Measurements from ENCODE around the gene GHRL.

Gene GHRL

GRCh38 chr3:10280177-10280529, 12.6 kb downstream of the GHRL start:
- H3K4me2 ChIP-seq = no peak overlapping the region
- H3K27ac ChIP-seq = no peak overlapping the region
- no peaks in the 10 kb centered on the region for H3K27me3 ChIP-seq (ENCODE audit: insufficient read depth, low read depth)
- H4K20me1 ChIP-seq (ENCODE audit: insufficient read depth) = no peaks in the 10 kb centered on the region
- no peak overlapping the region for H3K9ac ChIP-seq
- H2AFZ ChIP-seq (ENCODE audit: low read depth) = no peak overlapping the region
- no peaks in the 10 kb centered on the region for H3K36me3 ChIP-seq (ENCODE audit: insufficient read depth)
- no peak overlapping the region for H3K4me3 ChIP-seq (IDR thresholded peaks at IDR 0.05; ENCODE audit: insufficient read depth, low read depth, low read length)
- TF ChIP-seq CTCF (conservative IDR thresholded peaks at IDR 0.05; ENCODE audit: low read depth, low read length) = no peak
- H3K4me1 ChIP-seq (ENCODE audit: low read depth, poor library complexity, severe bottlenecking) = peaks cover 72% of the 10 kb centered on the region
- H3K79me2 ChIP-seq (ENCODE audit: insufficient read depth, low read depth) = peaks cover 7% of the 10 kb centered on the region; the same call in 1 of the 2 replicates

GRCh38 chr3:10279384-10280176, 13.2 kb downstream of the GHRL start:
- no peaks in the 10 kb centered on the region for H3K27me3 ChIP-seq (ENCODE audit: insufficient read depth, low read depth)
- no peak for TF ChIP-seq CTCF (conservative IDR thresholded peaks at IDR 0.05; ENCODE audit: low read depth, low read length)
- no peaks in the 10 kb centered on the region for H3K36me3 ChIP-seq (ENCODE audit: insufficient read depth)

GRCh38 chr3:10278501-10278900, 14.2 kb downstream of the GHRL start:
- H2AFZ ChIP-seq (ENCODE audit: low read depth) = no peak overlapping the region
- TF ChIP-seq CTCF (conservative IDR thresholded peaks at IDR 0.05; ENCODE audit: low read depth, low read length) = no peak
- H3K27ac ChIP-seq = no peak overlapping the region
- peaks cover 72% of the 10 kb centered on the region for H3K4me1 ChIP-seq (ENCODE audit: low read depth, poor library complexity, severe bottlenecking)
- H3K9ac ChIP-seq = no peak overlapping the region
- H4K20me1 ChIP-seq (ENCODE audit: insufficient read depth) = no peaks in the 10 kb centered on the region
- H3K4me2 ChIP-seq = no peak overlapping the region
- H3K27me3 ChIP-seq (ENCODE audit: insufficient read depth, low read depth) = no peaks in the 10 kb centered on the region
- peaks cover 24% of the 10 kb centered on the region; the same call in 1 of the 2 replicates for H3K79me2 ChIP-seq (ENCODE audit: insufficient read depth, low read depth)
- no peaks in the 10 kb centered on the region for H3K36me3 ChIP-seq (ENCODE audit: insufficient read depth)
- H3K4me3 ChIP-seq (IDR thresholded peaks at IDR 0.05; ENCODE audit: insufficient read depth, low read depth, low read length) = no peak overlapping the region

More at GRCh38 chr3:10279384-10280176, 13.2 kb downstream of the GHRL start:
- Histone ChIP-seq H3K79me2 (ENCODE audit: insufficient read depth, low read depth) (peaks cover 13% of the 10 kb centered on the region; the same call in 1 of the 2 replicates), H3K27ac (no peak overlapping the region), H3K4me3 (IDR thresholded peaks at IDR 0.05; ENCODE audit: insufficient read depth, low read depth, low read length) (no peak overlapping the region), H3K9ac (no peak overlapping the region), H2AFZ (ENCODE audit: low read depth) (no peak overlapping the region), H4K20me1 (ENCODE audit: insufficient read depth) (no peaks in the 10 kb centered on the region), H3K4me1 (ENCODE audit: low read depth, poor library complexity, severe bottlenecking) (peaks cover 72% of the 10 kb centered on the region), H3K4me2 (no peak overlapping the region)

- peak overlapping the region; percentile 29; the same call in 1 of the 2 replicates for H3K4me2 ChIP-seq
- peak overlapping the region; percentile 36; the same call in 1 of the 2 replicates for H3K27ac ChIP-seq
- no peak overlapping the region for H3K9ac ChIP-seq
- peaks cover 72% of the 10 kb centered on the region for H3K4me1 ChIP-seq (ENCODE audit: low read depth, poor library complexity, severe bottlenecking)
- peaks cover 37% of the 10 kb centered on the region; the same call in 1 of the 2 replicates for H3K79me2 ChIP-seq (ENCODE audit: insufficient read depth, low read depth)
- H3K27me3 ChIP-seq (ENCODE audit: insufficient read depth, low read depth) = no peaks in the 10 kb centered on the region
- 0 out of 2 replicates have a peak, but pooled peaks cover 3% of the 10 kb centered on the region for H4K20me1 ChIP-seq (ENCODE audit: insufficient read depth)
- no peak overlapping the region for H3K4me3 ChIP-seq (IDR thresholded peaks at IDR 0.05; ENCODE audit: insufficient read depth, low read depth, low read length)
- no peak for TF ChIP-seq CTCF (conservative IDR thresholded peaks at IDR 0.05; ENCODE audit: low read depth, low read length)
- no peak overlapping the region for H2AFZ ChIP-seq (ENCODE audit: low read depth)
- H3K36me3 ChIP-seq (ENCODE audit: insufficient read depth) = no peaks in the 10 kb centered on the region
Observed at GRCh38 chr3:10277115-10277625, 15.6 kb downstream of the GHRL start.

All from KMS-11 (cell line).